Esophagus squamous epithelium (tissue), 4 donors: Measurements from ENCODE around the gene GABBR2.

ENCODE experiments used
- CTCF ChIP-seq, 6 experiments: fragments of 450-650 bp in 4 of 6; fragments of 200-600 bp in 2 of 6; sonication (generic) in 2 of 6; IDR thresholded peaks; one replicate each; pipeline ENCODE4 v1.5.1; 2016 to 2019; ENCODE audit warnings: antibody characterized with exemption in 6 of 6, mild to moderate bottlenecking in 4 of 6, moderate library complexity in 4 of 6
- POLR2A ChIP-seq, 4 donors: fragments of 450-650 bp; IDR thresholded peaks; one replicate each; pipeline ENCODE4 v1.6.1; 2017; ENCODE audit warnings: antibody characterized with exemption in 4 of 4, mild to moderate bottlenecking in 4 of 4, moderate library complexity in 3 of 4

- TF ChIP-seq POLR2A (IDR thresholded peaks at IDR 0.05) (no peak), CTCF (IDR thresholded peaks at IDR 0.05) (no peak)
Measured at GRCh38 chr9:98637381-98637780, 71.4 kb downstream of the GABBR2 start.
